HepG2 (cell line): ENCODE data around the gene P4HA3. TPM values are rescaled to one million over a fixed set of nuclear protein-coding genes. Genes with fewer than 3 reads are reported as not detected.

ENCODE experiments used
- ATAC-seq: fragments of 200-7000 bp; cut with Tn5 transposase; 3 replicates; pipeline ENCODE4 v1.9.1; 2020; ENCODE audit warnings: mild to moderate bottlenecking, moderate library complexity
- BruUV-seq: library from RNA; stranded (reverse); fragments of 400-500 nt; replicated peaks from 2 replicates; lab custom pipeline; 2021; lab: Mats Ljungman, UMichigan
- CTCF ChIA-PET: fragments of 300-600 bp; formaldehyde crosslinking; extraction: SDS; loops from one replicate; lab custom pipeline; 2021; ENCODE audit warnings: low total read pairs, inconsistent platforms, low intra/inter-chr PET ratio; lab: Yijun Ruan, JAX
- POLR2A ChIA-PET: fragments of 350-600 bp; sonication (Branson Sonifier 250); formaldehyde crosslinking; loops from one replicate; lab custom pipeline; 2020; ENCODE audit warnings: antibody characterized with exemption, inconsistent platforms; lab: Yijun Ruan, JAX
- DNase-seq: peaks from one replicate; pipeline ENCODE4 v3.0.0-alpha.2; 2015; ENCODE audit warnings: low spot score
- FAIRE-seq: peaks from 3 replicates; lab custom pipeline; 2011; peaks lifted over from hg19 to GRCh38; lab: Jason Lieb, UNC
- H2AFZ ChIP-seq: one replicate; pipeline ENCODE4 v1.6.1; 2011; ENCODE audit warnings: low read length, inconsistent platforms
- H3K27ac ChIP-seq: fragments of 300-600 bp; 3 replicates; pipeline ENCODE4 v1.8.0; 2011; ENCODE audit warnings: mixed run types, mild to moderate bottlenecking, mixed read lengths, low read length, inconsistent platforms; ENCODE audit not compliant: insufficient read depth; ENCODE audit errors: extremely low read length
- H3K27me3 ChIP-seq, 2 experiments: fragments of 200-600 bp in 1 of 2; 2 replicates in 1 of 2; 3 replicates in 1 of 2; pipeline versions ENCODE4 v1.6.0 to v1.8.0; 2011; ENCODE audit warnings: low read length in 2 of 2, mild to moderate bottlenecking in 2 of 2, moderate library complexity in 2 of 2, inconsistent platforms in 1 of 2; ENCODE audit not compliant: insufficient read depth in 2 of 2, control insufficient read depth in 1 of 2
- H3K36me3 ChIP-seq, 2 experiments: fragments of 200-600 bp in 1 of 2; replicated peaks in 1 of 2; 2 replicates in 1 of 2; 3 replicates in 1 of 2; pipeline versions ENCODE4 v1.5.1 to v1.8.0; 2011; ENCODE audit warnings: low read length in 2 of 2, inconsistent platforms in 1 of 2; ENCODE audit not compliant: insufficient read depth in 2 of 2, control insufficient read depth in 1 of 2
- H3K4me1 ChIP-seq: 2 replicates; pipeline ENCODE4 v1.5.1; 2012; ENCODE audit warnings: low read length, inconsistent platforms; ENCODE audit not compliant: insufficient read depth
- H3K4me2 ChIP-seq: 2 replicates; pipeline ENCODE4 v1.6.0; 2011; ENCODE audit warnings: low read depth, low read length, inconsistent platforms
- H3K4me3 ChIP-seq, 3 experiments: fragments of 200-600 bp in 1 of 3; sonication (generic), shearing (Covaris generic) in 1 of 3; replicated peaks in 1 of 3; 2 replicates each; pipeline ENCODE4 v1.5.1; 2011 to 2016; ENCODE audit warnings: low read length in 3 of 3, inconsistent platforms in 2 of 3, low read depth in 2 of 3, mild to moderate bottlenecking in 2 of 3, control low read depth in 1 of 3, mixed read lengths in 1 of 3; ENCODE audit not compliant: insufficient read depth in 1 of 3
- H3K79me2 ChIP-seq: one replicate; pipeline ENCODE4 v1.6.1; 2011; ENCODE audit warnings: low read length, inconsistent platforms; ENCODE audit not compliant: insufficient read depth
- H3K9ac ChIP-seq: 2 replicates; pipeline ENCODE4 v1.6.0; 2011; ENCODE audit warnings: mild to moderate bottlenecking, low read depth, low read length, inconsistent platforms; ENCODE audit not compliant: insufficient read depth
- H3K9me3 ChIP-seq: 2 replicates; pipeline ENCODE4 v1.5.1; 2012; ENCODE audit warnings: mild to moderate bottlenecking, low read length
- H4K20me1 ChIP-seq: 2 replicates; pipeline ENCODE4 v1.6.0; 2011; ENCODE audit warnings: inconsistent platforms, mild to moderate bottlenecking, low read length, moderate library complexity; ENCODE audit not compliant: insufficient read depth
- ELF1 ChIP-seq: sonication (generic); formaldehyde crosslinking; IDR thresholded peaks from 2 replicates; pipeline ENCODE4 v1.4.0; 2020; ENCODE audit warnings: missing genetic modification reagents
- FOXP1 ChIP-seq, 2 experiments: fragments of 450-650 bp in 1 of 2; IDR thresholded peaks; 2 replicates each; pipeline ENCODE4 v1.6.1; 2017 to 2018; ENCODE audit warnings: antibody characterized with exemption in 1 of 2
- GABPB1 ChIP-seq: IDR thresholded peaks from 2 replicates; pipeline ENCODE4 v1.6.1; 2016; ENCODE audit warnings: mild to moderate bottlenecking, missing genetic modification reagents, moderate library complexity, missing compliant biosample characterization
- HBP1 ChIP-seq: IDR thresholded peaks from 2 replicates; pipeline ENCODE4 v1.6.1; 2016; ENCODE audit warnings: low read depth, control low read depth
- IRF1 ChIP-seq: sonication (generic); formaldehyde crosslinking; IDR thresholded peaks from 2 replicates; pipeline ENCODE4 v1.4.0; 2020; ENCODE audit warnings: low read depth, mild to moderate bottlenecking, missing genetic modification reagents
- KLF6 ChIP-seq: IDR thresholded peaks from 2 replicates; pipeline ENCODE4 v1.8.0; 2016; ENCODE audit warnings: missing biosample characterization, missing genetic modification reagents
- SP140L ChIP-seq: sonication (generic); formaldehyde crosslinking; IDR thresholded peaks from 2 replicates; pipeline ENCODE4 v1.4.0; 2020; ENCODE audit warnings: missing genetic modification reagents, borderline replicate concordance
- TARDBP ChIP-seq: sonication (generic); formaldehyde crosslinking; IDR thresholded peaks from 2 replicates; pipeline ENCODE4 v1.8.0; 2022; ENCODE audit warnings: mild to moderate bottlenecking, missing genetic modification reagents
- TP53 ChIP-seq: sonication (generic); formaldehyde crosslinking; conservative IDR thresholded peaks from 2 replicates; pipeline ENCODE4 v1.4.0; 2020; ENCODE audit warnings: missing genetic modification reagents
- ZNF510 ChIP-seq: sonication (generic); formaldehyde crosslinking; IDR thresholded peaks from 2 replicates; pipeline ENCODE4 v1.4.0; 2020; ENCODE audit warnings: low read depth, mild to moderate bottlenecking, missing genetic modification reagents
- ZNF614 ChIP-seq: IDR thresholded peaks from 2 replicates; pipeline ENCODE4 v1.6.1; 2018; ENCODE audit warnings: missing biosample characterization, missing genetic modification reagents, inconsistent platforms, borderline replicate concordance
- ZNF7 ChIP-seq: IDR thresholded peaks from 2 replicates; pipeline ENCODE4 v1.6.1; 2016; ENCODE audit warnings: missing biosample characterization, missing genetic modification reagents
- WGBS: methylation state at CpG from one replicate; pipeline ENCODE4 v1.1.6; 2017; ENCODE audit warnings: low lambda C conversion rate; 5-methylcytosine and 5-hydroxymethylcytosine counted together
- in situ Hi-C: cut with HindIII; loops from 2 replicates; pipeline ENCODE4 v1.10.0; 2017; ENCODE audit warnings: low pct_unique_long_range_greater_than_20kb; ENCODE audit not compliant: extremely low pct_ligation_motif_present
- intact Hi-C: fragments of 100-400 bp; cut with micrococcal nuclease; formaldehyde crosslinking; loops from one replicate; pipeline ENCODE4 v1.10.0; 2022; ENCODE audit not compliant: unreplicated experiment
- polyA plus RNA-seq, 8 experiments: library from polyadenylated mRNA; depleted of rRNA in 3 of 8; stranded (reverse) in 7 of 8; unstranded in 1 of 8; fragments of >200 nt; fragmentation: Illumina TruSeq in 4 of 8; extraction: Trizol in 4 of 8; gene quantifications; 2 replicates each; pipeline versions ENCODE4 v1.2.1 to v1.2.3, GENCODE V29; 2011 to 2016; ENCODE audit warnings: low read depth in 4 of 8, missing spikeins in 1 of 8, mixed read lengths in 1 of 8; ENCODE audit not compliant: insufficient read depth in 1 of 8
- total RNA-seq, 5 experiments: library from RNA; depleted of rRNA; stranded (reverse); fragments of >200 nt; fragmentation: Illumina TruSeq; extraction: Trizol; gene quantifications; 2 replicates each; pipeline ENCODE4 v1.2.3, GENCODE V29; 2016; ENCODE audit warnings: low read depth in 1 of 5

P4HA3 gene
- total and polyA plus RNA-seq, 2 of the 13 experiments (the other 11 are each of a cell fraction or from before 2014, with no cell fraction given), result not detected

DNA sequence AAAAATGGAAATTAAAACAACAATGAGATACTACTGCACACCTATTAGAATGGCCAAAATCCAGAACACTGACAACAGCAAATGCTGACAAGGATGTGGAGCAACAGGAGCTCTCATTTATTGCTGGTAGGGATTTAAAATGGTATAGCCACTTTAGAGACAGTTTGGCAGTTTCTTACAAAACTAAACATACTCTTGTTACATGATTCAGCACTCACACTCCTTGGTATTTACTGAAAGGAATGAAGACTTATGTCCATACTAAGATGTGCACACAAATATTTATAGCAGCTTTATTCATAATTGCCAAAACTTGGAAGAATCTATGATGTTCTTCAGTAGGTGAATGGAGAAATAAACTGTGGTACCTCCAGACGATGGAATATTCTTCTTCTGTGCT lies 46.0 kb upstream of the P4HA3 start:
- TF ChIP-seq ZNF7 (CRISPR knock-in tag), result peak; percentile 66
- TF ChIP-seq TP53 (CRISPR knock-in tag), result no peak
- no peak for TF ChIP-seq KLF6 (CRISPR knock-in tag)
- no peak for TF ChIP-seq IRF1
- no peak for TF ChIP-seq HBP1 (CRISPR knock-in tag)
- TF ChIP-seq TARDBP (CRISPR knock-in tag), result no peak
- POLR2A ChIA-PET, result no interaction called here
- Histone ChIP-seq H3K4me3 (no peak overlapping the region), H3K9me3 (no peaks in the 10 kb centered on the region), H3K9ac (no peak overlapping the region), H3K27ac (no peak overlapping the region), H4K20me1 (no peaks in the 10 kb centered on the region), H3K4me1 (no peaks in the 10 kb centered on the region), H3K4me2 (no peak overlapping the region), H2AFZ (no peak overlapping the region), H3K79me2 (no peaks in the 10 kb centered on the region), H3K27me3 (no peaks in the 10 kb centered on the region), H3K36me3 (no peaks in the 10 kb centered on the region)
- FAIRE-seq, result no peak
- CTCF ChIA-PET, result no interaction called here
- no TSS peak for BruUV-seq
- DNase-seq, result no peak
- no peak for ATAC-seq
- in situ Hi-C loops (no loop called here), intact Hi-C loops (no loop called here)
- 50% methylated on average over 1 of the region's 1 CpG for WGBS

DNA sequence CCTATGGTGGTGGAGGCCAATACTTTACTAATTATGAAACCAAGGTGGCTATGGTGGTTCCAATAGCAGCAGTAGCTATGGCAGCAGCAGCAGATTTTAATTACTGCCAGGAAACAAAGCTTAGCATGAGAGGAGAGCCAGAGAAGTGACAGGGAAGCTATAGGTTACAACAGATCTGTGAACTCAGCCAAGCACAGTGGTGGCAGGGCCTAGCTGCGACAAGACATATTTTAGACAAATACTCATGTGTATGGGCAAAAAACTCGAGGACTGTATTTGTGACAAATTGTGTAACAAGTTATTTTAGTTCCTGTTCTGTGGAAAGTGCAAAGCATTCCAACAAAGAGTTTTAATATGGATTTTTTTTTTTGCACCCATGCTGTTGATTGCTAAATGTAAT lies 44.2 kb upstream of the P4HA3 start:
- ATAC-seq (no peak), FAIRE-seq (no peak), DNase-seq (no peak)
- Histone ChIP-seq H3K4me3 (no peak overlapping the region), H3K9me3 (no peaks in the 10 kb centered on the region), H3K9ac (no peak overlapping the region), H3K4me1 (no peaks in the 10 kb centered on the region), H3K4me2 (no peak overlapping the region), H3K79me2 (no peaks in the 10 kb centered on the region), H3K27ac (no peak overlapping the region), H4K20me1 (no peaks in the 10 kb centered on the region), H2AFZ (no peak overlapping the region), H3K27me3 (no peaks in the 10 kb centered on the region), H3K36me3 (no peaks in the 10 kb centered on the region)
- WGBS, result 53% methylated on average over 2 of the region's 2 CpGs
- intact Hi-C loops (no loop called here), in situ Hi-C loops (no loop called here)
- no TSS peak for BruUV-seq
- POLR2A ChIA-PET, result no interaction called here
- CTCF ChIA-PET, result no interaction called here
- TF ChIP-seq ZNF614 (CRISPR knock-in tag) (no peak), SP140L (CRISPR knock-in tag) (no peak), GABPB1 (no peak), FOXP1 (IDR thresholded peaks at IDR 0.05) (no peak), FOXP1 (CRISPR knock-in tag; IDR thresholded peaks at IDR 0.05) (no peak), ELF1 (CRISPR knock-in tag) (no peak), ZNF510 (CRISPR knock-in tag) (no peak)
